ENCODE data around the gene LRRC8D.
"Not testable (repeated sequence)": the region's sequence is repeated elsewhere in the genome, so short reads cannot be mapped to it uniquely, and the experiment has no call there.

Gene LRRC8D

GRCh38 chr1:89978755-89979154, 157.9 kb downstream of the LRRC8D start:
- DNase-seq (ENCODE audit: low read depth) = no peak
- TF ChIP-seq CTCF (IDR thresholded peaks at IDR 0.05; ENCODE audit: insufficient read depth, low read depth, low read length, missing control alignments) = no peak

GRCh38 chr1:89980605-89981004, 159.8 kb downstream of the LRRC8D start:
- peak; percentile 40 for DNase-seq (ENCODE audit: low read depth)
- no peak for TF ChIP-seq CTCF (IDR thresholded peaks at IDR 0.05; ENCODE audit: insufficient read depth, low read depth, low read length, missing control alignments)
- H3K4me3 ChIP-seq (ENCODE audit: low read length) = no peak overlapping the region

More at GRCh38 chr1:89978755-89979154, 157.9 kb downstream of the LRRC8D start:
- H3K4me3 ChIP-seq (ENCODE audit: low read length) = no peak overlapping the region

GRCh38 chr1:89982846-89983245, 162.0 kb downstream of the LRRC8D start:
- H3K4me3 ChIP-seq (ENCODE audit: low read length); DNase-seq (ENCODE audit: low read depth): not testable (repeated sequence)

- H3K4me3 ChIP-seq (ENCODE audit: low read length); DNase-seq (ENCODE audit: low read depth): not testable (repeated sequence)
These were observed 163.8 kb downstream of the LRRC8D start for GRCh38 chr1:89984564-89985116.

- no peak overlapping the region for H3K4me3 ChIP-seq (ENCODE audit: low read length)
- no peak for TF ChIP-seq CTCF (IDR thresholded peaks at IDR 0.05; ENCODE audit: insufficient read depth, low read depth, low read length, missing control alignments)
- DNase-seq (ENCODE audit: low read depth) = no peak
These were observed 165.2 kb downstream of the LRRC8D start for GRCh38 chr1:89986020-89986419.
